Esophagus squamous epithelium (tissue), 4 donors: ENCODE results near the gene HIKESHI.

Source experiments
- POLR2A ChIP-seq, 4 donors: fragments of 450-650 bp; IDR thresholded peaks; one replicate each; pipeline ENCODE4 v1.6.1; 2017; ENCODE audit warnings: antibody characterized with exemption in 4 of 4, mild to moderate bottlenecking in 4 of 4, moderate library complexity in 3 of 4
- TF ChIP-seq, protein P1 (sequence below), 6 experiments: fragments of 450-650 bp in 4 of 6; fragments of 200-600 bp in 2 of 6; sonication (generic) in 2 of 6; IDR thresholded peaks; one replicate each; pipeline ENCODE4 v1.5.1; 2016 to 2019; ENCODE audit warnings: antibody characterized with exemption in 6 of 6, mild to moderate bottlenecking in 4 of 6, moderate library complexity in 4 of 6

DNA sequence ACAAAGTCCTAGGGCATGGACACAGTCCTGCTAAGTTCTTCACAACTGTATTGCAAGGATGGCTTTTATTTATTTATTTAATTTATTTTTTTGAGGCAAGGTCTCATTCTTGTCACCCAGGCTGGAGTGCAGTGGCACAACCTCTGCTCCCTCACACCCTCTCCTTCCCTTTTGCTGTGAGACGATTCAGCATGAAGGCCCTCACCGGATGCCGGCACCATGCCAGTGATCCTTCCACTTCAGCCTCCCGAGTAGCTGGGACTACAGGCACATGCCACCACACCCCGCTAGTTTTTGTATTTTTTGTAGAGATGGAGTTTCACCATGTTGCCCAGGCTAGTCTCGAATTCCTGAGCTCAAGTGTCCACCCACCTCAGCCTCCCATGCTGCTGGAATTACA is 39.7 kb upstream of the HIKESHI start:
- TF ChIP-seq, protein P1, sequence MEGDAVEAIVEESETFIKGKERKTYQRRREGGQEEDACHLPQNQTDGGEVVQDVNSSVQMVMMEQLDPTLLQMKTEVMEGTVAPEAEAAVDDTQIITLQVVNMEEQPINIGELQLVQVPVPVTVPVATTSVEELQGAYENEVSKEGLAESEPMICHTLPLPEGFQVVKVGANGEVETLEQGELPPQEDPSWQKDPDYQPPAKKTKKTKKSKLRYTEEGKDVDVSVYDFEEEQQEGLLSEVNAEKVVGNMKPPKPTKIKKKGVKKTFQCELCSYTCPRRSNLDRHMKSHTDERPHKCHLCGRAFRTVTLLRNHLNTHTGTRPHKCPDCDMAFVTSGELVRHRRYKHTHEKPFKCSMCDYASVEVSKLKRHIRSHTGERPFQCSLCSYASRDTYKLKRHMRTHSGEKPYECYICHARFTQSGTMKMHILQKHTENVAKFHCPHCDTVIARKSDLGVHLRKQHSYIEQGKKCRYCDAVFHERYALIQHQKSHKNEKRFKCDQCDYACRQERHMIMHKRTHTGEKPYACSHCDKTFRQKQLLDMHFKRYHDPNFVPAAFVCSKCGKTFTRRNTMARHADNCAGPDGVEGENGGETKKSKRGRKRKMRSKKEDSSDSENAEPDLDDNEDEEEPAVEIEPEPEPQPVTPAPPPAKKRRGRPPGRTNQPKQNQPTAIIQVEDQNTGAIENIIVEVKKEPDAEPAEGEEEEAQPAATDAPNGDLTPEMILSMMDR (IDR thresholded peaks at IDR 0.05): no peak
- no peak for TF ChIP-seq POLR2A (IDR thresholded peaks at IDR 0.05)
